Panc1 (cell line): ENCODE data around the gene DAB1. TPM values are rescaled to one million over a fixed set of nuclear protein-coding genes. Genes with fewer than 3 reads are reported as not detected.

Experiments used
- ATAC-seq: fragments of 200-7000 bp; cut with Tn5 transposase; 2 replicates; pipeline ENCODE4 v1.9.1; 2020; ENCODE audit warnings: mild to moderate bottlenecking, moderate library complexity
- BruUV-seq: library from RNA; stranded (reverse); fragments of 400-500 nt; replicated peaks from 2 replicates; lab custom pipeline; 2021; lab: Mats Ljungman, UMichigan
- CTCF ChIA-PET: fragments of 300-600 bp; sonication (Branson Sonifier 250); formaldehyde crosslinking; loops from one replicate; lab custom pipeline; 2022; ENCODE audit warnings: antibody characterized with exemption; lab: Charles Lee
- POLR2A ChIA-PET: fragments of 300-600 bp; sonication (Branson Sonifier 250); formaldehyde crosslinking; loops from one replicate; lab custom pipeline; 2022; ENCODE audit warnings: antibody characterized with exemption; lab: Charles Lee
- DNase-seq: peaks from one replicate; pipeline ENCODE4 v3.0.0-alpha.2; 2010; ENCODE audit warnings: low read depth, low spot score
- H3K27ac ChIP-seq: 2 replicates; pipeline ENCODE4 v1.5.1; 2011; ENCODE audit warnings: mild to moderate bottlenecking, low read length, inconsistent platforms
- H3K27me3 ChIP-seq: fragments of 200-500 bp; sonication (Bioruptor generic); 2 replicates; pipeline ENCODE4 v1.6.0; 2014; ENCODE audit warnings: low read length, inconsistent platforms; ENCODE audit not compliant: control insufficient read depth, insufficient read depth
- H3K36me3 ChIP-seq: fragments of 200-500 bp; sonication (Bioruptor generic); 2 replicates; pipeline ENCODE4 v1.5.1; 2014; ENCODE audit warnings: inconsistent platforms, mild to moderate bottlenecking, low read length, moderate library complexity; ENCODE audit not compliant: control insufficient read depth, insufficient read depth
- H3K4me1 ChIP-seq: 2 replicates; pipeline ENCODE4 v1.5.1; 2011; ENCODE audit warnings: inconsistent platforms, mild to moderate bottlenecking, low read length, moderate library complexity; ENCODE audit not compliant: control insufficient read depth, insufficient read depth
- H3K4me3 ChIP-seq, 2 experiments: 2 replicates each; pipeline ENCODE4 v1.5.1; 2011 to 2012; ENCODE audit warnings: low read depth in 2 of 2, low read length in 2 of 2, mild to moderate bottlenecking in 2 of 2, inconsistent platforms in 1 of 2, moderate library complexity in 1 of 2
- H3K9me3 ChIP-seq: fragments of 200-500 bp; sonication (Bioruptor generic); 2 replicates; pipeline ENCODE4 v1.5.1; 2014; ENCODE audit warnings: low read depth, mild to moderate bottlenecking, inconsistent platforms, low read length, moderate library complexity; ENCODE audit not compliant: control insufficient read depth, insufficient read depth
- POLR2AphosphoS5 ChIP-seq: IDR thresholded peaks from 2 replicates; pipeline ENCODE4 v1.6.1; 2012; ENCODE audit warnings: mild to moderate bottlenecking, low read depth, low read length, moderate library complexity
- SIN3A ChIP-seq: IDR thresholded peaks from 2 replicates; pipeline ENCODE4 v1.6.1; 2012; ENCODE audit warnings: low read depth, mild to moderate bottlenecking, low read length, moderate library complexity, borderline replicate concordance; ENCODE audit not compliant: insufficient read depth
- TCF7L2 ChIP-seq: IDR thresholded peaks from 2 replicates; pipeline ENCODE4 v1.6.1; 2011; ENCODE audit warnings: mild to moderate bottlenecking, low read depth, low read length, inconsistent platforms
- in situ Hi-C: cut with HindIII; loops from 2 replicates; pipeline ENCODE4 v1.10.0; 2016; ENCODE audit warnings: low sequenced_read_pairs, low pct_unique_long_range_greater_than_20kb
- intact Hi-C: fragments of 100-400 bp; cut with micrococcal nuclease; formaldehyde crosslinking; loops from one replicate; pipeline ENCODE4 v1.10.0; 2022; ENCODE audit not compliant: unreplicated experiment
- total RNA-seq: library from RNA; stranded (reverse); gene quantifications from one replicate; pipeline ENCODE4 v1.2.1, GENCODE V29; 2021; ENCODE audit not compliant: unreplicated experiment
- TF ChIP-seq, protein P1 (sequence below): fragments of 450-650 bp; IDR thresholded peaks from 2 replicates; pipeline ENCODE4 v1.5.1; 2017; ENCODE audit warnings: mild to moderate bottlenecking
- TF ChIP-seq, protein P2 (sequence below), 2 experiments: IDR thresholded peaks; 2 replicates each; pipeline ENCODE4 v1.6.1; 2011 to 2012; ENCODE audit warnings: low read depth in 2 of 2, control low read depth in 1 of 2, low read length in 1 of 2, mild to moderate bottlenecking in 1 of 2, moderate library complexity in 1 of 2; ENCODE audit not compliant: insufficient read depth in 1 of 2

The DAB1 gene
- total RNA-seq, 1 experiment from 2014 or later, result 0.05 TPM

DNA sequence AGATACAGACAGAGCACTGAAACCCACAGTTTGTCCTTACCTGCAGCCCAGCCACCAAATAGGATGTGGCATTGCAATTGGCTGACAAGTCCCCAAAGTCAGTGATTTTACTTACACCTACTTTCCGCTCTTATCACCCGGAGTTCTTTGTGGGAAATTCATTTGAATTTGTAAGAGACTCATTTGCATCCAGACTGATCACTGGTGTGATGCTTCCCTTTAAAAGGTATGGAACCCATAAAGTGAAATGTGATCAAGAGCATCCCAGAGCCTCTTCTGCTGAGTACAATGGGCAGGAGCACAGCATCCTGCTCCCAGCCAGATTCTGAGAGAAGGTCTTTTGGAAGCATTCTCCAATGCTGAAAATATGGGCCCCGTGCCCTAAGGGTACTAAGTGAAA, 161.4 kb downstream of the DAB1 start:
- H3K4me3 ChIP-seq, result no peak overlapping the region
- TF ChIP-seq TCF7L2, result no peak
- no peak for TF ChIP-seq SIN3A
- TF ChIP-seq POLR2AphosphoS5, result no peak
- TF ChIP-seq, protein P1, sequence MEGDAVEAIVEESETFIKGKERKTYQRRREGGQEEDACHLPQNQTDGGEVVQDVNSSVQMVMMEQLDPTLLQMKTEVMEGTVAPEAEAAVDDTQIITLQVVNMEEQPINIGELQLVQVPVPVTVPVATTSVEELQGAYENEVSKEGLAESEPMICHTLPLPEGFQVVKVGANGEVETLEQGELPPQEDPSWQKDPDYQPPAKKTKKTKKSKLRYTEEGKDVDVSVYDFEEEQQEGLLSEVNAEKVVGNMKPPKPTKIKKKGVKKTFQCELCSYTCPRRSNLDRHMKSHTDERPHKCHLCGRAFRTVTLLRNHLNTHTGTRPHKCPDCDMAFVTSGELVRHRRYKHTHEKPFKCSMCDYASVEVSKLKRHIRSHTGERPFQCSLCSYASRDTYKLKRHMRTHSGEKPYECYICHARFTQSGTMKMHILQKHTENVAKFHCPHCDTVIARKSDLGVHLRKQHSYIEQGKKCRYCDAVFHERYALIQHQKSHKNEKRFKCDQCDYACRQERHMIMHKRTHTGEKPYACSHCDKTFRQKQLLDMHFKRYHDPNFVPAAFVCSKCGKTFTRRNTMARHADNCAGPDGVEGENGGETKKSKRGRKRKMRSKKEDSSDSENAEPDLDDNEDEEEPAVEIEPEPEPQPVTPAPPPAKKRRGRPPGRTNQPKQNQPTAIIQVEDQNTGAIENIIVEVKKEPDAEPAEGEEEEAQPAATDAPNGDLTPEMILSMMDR, result no peak
- TF ChIP-seq, protein P2, sequence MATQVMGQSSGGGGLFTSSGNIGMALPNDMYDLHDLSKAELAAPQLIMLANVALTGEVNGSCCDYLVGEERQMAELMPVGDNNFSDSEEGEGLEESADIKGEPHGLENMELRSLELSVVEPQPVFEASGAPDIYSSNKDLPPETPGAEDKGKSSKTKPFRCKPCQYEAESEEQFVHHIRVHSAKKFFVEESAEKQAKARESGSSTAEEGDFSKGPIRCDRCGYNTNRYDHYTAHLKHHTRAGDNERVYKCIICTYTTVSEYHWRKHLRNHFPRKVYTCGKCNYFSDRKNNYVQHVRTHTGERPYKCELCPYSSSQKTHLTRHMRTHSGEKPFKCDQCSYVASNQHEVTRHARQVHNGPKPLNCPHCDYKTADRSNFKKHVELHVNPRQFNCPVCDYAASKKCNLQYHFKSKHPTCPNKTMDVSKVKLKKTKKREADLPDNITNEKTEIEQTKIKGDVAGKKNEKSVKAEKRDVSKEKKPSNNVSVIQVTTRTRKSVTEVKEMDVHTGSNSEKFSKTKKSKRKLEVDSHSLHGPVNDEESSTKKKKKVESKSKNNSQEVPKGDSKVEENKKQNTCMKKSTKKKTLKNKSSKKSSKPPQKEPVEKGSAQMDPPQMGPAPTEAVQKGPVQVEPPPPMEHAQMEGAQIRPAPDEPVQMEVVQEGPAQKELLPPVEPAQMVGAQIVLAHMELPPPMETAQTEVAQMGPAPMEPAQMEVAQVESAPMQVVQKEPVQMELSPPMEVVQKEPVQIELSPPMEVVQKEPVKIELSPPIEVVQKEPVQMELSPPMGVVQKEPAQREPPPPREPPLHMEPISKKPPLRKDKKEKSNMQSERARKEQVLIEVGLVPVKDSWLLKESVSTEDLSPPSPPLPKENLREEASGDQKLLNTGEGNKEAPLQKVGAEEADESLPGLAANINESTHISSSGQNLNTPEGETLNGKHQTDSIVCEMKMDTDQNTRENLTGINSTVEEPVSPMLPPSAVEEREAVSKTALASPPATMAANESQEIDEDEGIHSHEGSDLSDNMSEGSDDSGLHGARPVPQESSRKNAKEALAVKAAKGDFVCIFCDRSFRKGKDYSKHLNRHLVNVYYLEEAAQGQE (IDR thresholded peaks at IDR 0.05; ENCODE audit: insufficient read depth in 1 of 2, low read depth in 2 of 2, low read length in 1 of 2), result no peak
- H3K27ac ChIP-seq, result no peak overlapping the region
- BruUV-seq, result no TSS peak
- no peaks in the 10 kb centered on the region for H3K4me1 ChIP-seq
- in situ Hi-C loops, result no loop called here
- ChIA-PET POLR2A (no interaction called here), CTCF (no interaction called here)
- H3K9me3 ChIP-seq, result no peaks in the 10 kb centered on the region
- ATAC-seq (no peak), DNase-seq (no peak)
- H3K27me3 ChIP-seq, result peaks cover 2% of the 10 kb centered on the region; the same call in 1 of the 2 replicates
- intact Hi-C loops, result no loop called here
- H3K36me3 ChIP-seq, result no peaks in the 10 kb centered on the region

DNA sequence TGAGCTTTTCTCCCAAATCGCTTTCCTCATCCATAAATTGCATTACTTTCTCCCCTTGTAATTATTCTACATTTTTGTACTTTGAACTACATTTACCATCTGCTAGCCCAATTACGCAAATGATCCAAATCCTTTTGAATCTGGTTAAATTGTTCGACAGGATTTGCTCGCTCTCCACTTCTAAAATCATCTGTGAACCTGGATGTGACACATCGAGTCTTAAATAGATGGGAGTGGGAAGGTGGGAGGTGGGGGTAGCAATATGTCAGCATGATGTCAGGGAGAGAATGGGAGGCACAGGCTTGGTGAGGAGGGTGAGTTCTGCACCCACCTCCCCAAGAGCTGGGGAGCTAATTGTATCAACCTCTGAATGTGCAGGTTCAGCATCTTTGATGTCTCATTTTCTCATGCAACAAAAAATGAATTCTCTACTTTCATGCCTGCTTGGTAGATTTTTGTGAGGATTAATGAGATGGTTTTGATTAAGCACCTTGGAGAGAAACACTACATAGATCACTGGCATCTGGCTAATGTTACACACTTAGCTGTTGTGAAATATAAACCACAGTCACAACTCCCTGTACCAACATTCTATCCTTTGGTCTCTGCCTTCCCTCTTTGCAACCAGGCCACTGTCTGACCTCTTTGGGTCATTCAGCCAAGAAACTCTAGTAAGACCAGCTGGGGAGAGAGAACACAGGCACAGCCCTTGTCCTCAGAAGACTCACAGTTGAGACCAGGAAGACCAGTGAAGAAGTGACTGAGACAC, 165.1 kb downstream of the DAB1 start:
- no peak for TF ChIP-seq SIN3A
- TF ChIP-seq, protein P1, result no peak
- TF ChIP-seq, protein P2 (IDR thresholded peaks at IDR 0.05; ENCODE audit: insufficient read depth in 1 of 2, low read depth in 2 of 2, low read length in 1 of 2), result no peak
- DNase-seq (no peak), ATAC-seq (no peak)
- ChIA-PET CTCF (no interaction called here), POLR2A (no interaction called here)
- H3K27ac ChIP-seq, result no peak overlapping the region
- no peaks in the 10 kb centered on the region for H3K27me3 ChIP-seq
- intact Hi-C loops (no loop called here), in situ Hi-C loops (no loop called here)
- BruUV-seq, result no TSS peak
- H3K4me1 ChIP-seq, result no peaks in the 10 kb centered on the region
- H3K9me3 ChIP-seq, result no peaks in the 10 kb centered on the region
- H3K36me3 ChIP-seq, result no peaks in the 10 kb centered on the region
- no peak overlapping the region for H3K4me3 ChIP-seq
